GM23248 (cell line): ENCODE results near the gene NAB1.

Experiments
- EZH2 ChIP-seq: fragments of 200-600 bp; sonication (generic); IDR thresholded peaks from 2 replicates; pipeline ENCODE4 v1.6.1; 2018; ENCODE audit warnings: antibody characterized with exemption, mild to moderate bottlenecking; ENCODE audit not compliant: insufficient read depth, poor library complexity, severe bottlenecking
- EZH2phosphoT487 ChIP-seq: fragments of 200-600 bp; sonication (generic); IDR thresholded peaks from 2 replicates; pipeline ENCODE4 v1.6.1; 2018; ENCODE audit warnings: antibody characterized with exemption, moderate library complexity, mild to moderate bottlenecking, low read depth; ENCODE audit not compliant: insufficient read depth

- TF ChIP-seq EZH2 (no peak), EZH2phosphoT487 (no peak)
Measured at GRCh38 chr2:190625691-190626090, 23.2 kb upstream of the NAB1 start.
